Measurements from ENCODE around the gene PLEKHG3.

- TF ChIP-seq CTCF (IDR thresholded peaks at IDR 0.05) (no peak), POLR2A (IDR thresholded peaks at IDR 0.05) (no peak), EP300 (IDR thresholded peaks at IDR 0.05) (no peak)
Observed at GRCh38 chr14:64722842-64723447, 18.7 kb downstream of the PLEKHG3 start.
